ENCODE data around the gene NUAK2.
A peak's percentile ranks its signal among the peaks of the same experiment; 100 is the strongest.
"Not testable (repeated sequence)": the region's sequence is repeated elsewhere in the genome, so short reads cannot be mapped to it uniquely, and the experiment has no call there.

NUAK2 gene

DNA sequence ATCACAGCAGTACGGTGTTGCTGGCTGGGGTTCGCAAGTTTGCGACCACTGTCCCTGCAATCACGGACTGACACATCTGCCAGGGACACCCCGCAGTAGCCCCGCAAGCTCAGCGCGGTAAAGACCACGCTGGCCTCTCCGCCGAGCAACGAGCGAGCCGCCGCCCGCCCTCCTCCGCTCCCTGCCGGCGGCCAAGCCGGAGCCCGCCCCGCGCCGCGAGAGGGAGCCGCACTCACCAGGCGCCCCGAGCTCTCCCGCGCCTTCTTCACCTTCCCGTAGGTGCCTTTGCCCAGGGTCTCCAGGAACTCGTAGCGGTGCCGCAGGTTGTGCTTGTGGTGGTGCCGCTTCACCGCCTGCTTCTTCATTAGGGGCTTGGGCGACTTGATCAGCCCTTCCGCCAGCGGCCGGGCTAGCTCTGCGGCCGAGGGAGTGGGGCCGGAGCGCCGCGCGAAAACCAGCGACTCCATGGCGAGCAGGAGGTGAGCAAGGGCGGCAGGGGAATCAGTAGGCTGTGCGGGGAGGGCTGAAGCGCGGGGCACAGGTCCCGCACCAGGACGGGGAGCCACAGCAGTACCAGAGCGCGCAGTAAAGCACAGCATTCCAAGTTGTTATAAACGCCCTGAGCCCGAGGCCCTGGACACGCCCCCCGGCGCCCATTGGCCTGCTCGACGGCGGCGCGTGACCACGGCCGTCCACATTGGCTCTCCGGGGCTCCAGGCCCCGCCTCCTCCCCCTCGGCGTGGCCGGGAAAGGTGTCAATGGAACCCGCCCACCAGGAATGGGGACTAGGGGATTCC, at the start of gene NUAK2:
NUAK2 (minus strand) TSS at position 584 of the 797 bp plus-strand sequence; CDS start at position 467, 117 bp downstream.
- Mint-ChIP-seq H3K27ac (peak within 1 kb of the TSS; percentile 73), H3K4me1 (ENCODE audit: low read depth) (peaks cover 77% of the 10 kb centered on the region), H3K9me3 (no peaks in the 10 kb centered on the region), H3K36me3 (ENCODE audit: low read depth) (no peaks in the 10 kb centered on the region), H3K27me3 (no peaks in the 10 kb centered on the region), H3K4me3 (peak within 1 kb of the TSS; percentile 87)

DNA sequence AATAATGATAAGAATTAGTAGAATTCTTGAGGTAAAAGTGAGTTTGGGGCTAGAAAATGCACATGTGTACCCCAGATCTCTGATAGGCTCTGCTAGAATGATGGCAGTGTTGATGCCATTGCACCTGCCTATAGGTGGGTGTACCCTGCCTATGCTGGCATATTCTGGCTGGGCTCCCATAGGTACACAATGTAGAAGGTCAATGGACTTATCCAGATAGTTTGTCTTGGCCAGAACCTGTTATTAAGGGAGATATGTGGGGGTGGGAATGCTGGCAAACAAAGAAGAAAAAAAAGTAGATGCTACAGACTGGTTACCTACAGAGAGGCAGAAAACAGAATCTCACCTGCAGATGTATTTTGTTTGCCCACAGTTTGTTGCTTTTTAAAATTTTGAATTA, 49.2 kb upstream of the NUAK2 start:
- Mint-ChIP-seq H3K27ac (no peak overlapping the region), H3K27me3 (peaks cover 6% of the 10 kb centered on the region), H3K36me3 (ENCODE audit: low read depth) (no peaks in the 10 kb centered on the region), H3K9me3 (no peaks in the 10 kb centered on the region), H3K4me1 (ENCODE audit: low read depth) (peaks cover 11% of the 10 kb centered on the region), H3K4me3 (no peak overlapping the region)

GRCh38 chr1:205369701-205370123, 48.2 kb upstream of the NUAK2 start:
- peaks cover 6% of the 10 kb centered on the region for H3K27me3 Mint-ChIP-seq
- no peak overlapping the region for H3K4me3 Mint-ChIP-seq
- no peaks in the 10 kb centered on the region for H3K9me3 Mint-ChIP-seq
- H3K4me1 Mint-ChIP-seq (ENCODE audit: low read depth) = peaks cover 10% of the 10 kb centered on the region
- no peak overlapping the region for H3K27ac Mint-ChIP-seq
- H3K36me3 Mint-ChIP-seq (ENCODE audit: low read depth) = no peaks in the 10 kb centered on the region

- no peak overlapping the region for H3K27ac Mint-ChIP-seq
- peaks cover 4% of the 10 kb centered on the region for H3K27me3 Mint-ChIP-seq
- no peaks in the 10 kb centered on the region for H3K36me3 Mint-ChIP-seq (ENCODE audit: low read depth)
- H3K4me3 Mint-ChIP-seq = no peak overlapping the region
- H3K9me3 Mint-ChIP-seq = no peaks in the 10 kb centered on the region
- H3K4me1 Mint-ChIP-seq (ENCODE audit: low read depth) = no peaks in the 10 kb centered on the region
Measured at GRCh38 chr1:205368478-205368877, 46.9 kb upstream of the NUAK2 start.

DNA sequence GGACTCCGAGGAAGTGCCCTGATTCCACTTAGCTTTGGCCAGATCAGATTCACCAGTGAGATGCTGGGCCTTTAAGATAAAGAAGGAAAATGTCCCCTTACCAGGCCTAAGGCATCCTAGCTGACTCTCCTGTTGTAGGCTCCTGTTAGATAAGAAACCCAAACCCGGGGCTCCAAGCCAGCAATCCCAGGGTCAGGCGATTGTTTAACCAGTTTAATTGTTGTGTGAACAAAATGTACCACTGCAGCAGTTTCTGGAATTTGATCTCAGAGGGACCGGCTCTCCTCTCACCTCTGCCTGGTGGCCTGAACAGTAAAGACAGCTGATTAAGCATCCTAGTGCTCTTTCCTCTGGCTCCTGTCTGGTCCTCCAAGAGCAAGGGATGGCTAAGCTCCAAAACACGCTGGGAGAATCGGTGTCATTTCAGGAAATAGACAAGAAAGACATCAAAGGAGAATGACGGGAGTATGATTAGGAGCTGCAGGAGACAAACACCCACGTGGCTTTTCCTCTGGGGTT, 44.5 kb upstream of the NUAK2 start:
- H3K27ac Mint-ChIP-seq = no peak overlapping the region
- H3K4me1 Mint-ChIP-seq (ENCODE audit: low read depth) = no peaks in the 10 kb centered on the region
- no peak overlapping the region for H3K4me3 Mint-ChIP-seq
- H3K9me3 Mint-ChIP-seq = no peaks in the 10 kb centered on the region
- no peaks in the 10 kb centered on the region for H3K36me3 Mint-ChIP-seq (ENCODE audit: low read depth)
- H3K27me3 Mint-ChIP-seq = no peaks in the 10 kb centered on the region

DNA sequence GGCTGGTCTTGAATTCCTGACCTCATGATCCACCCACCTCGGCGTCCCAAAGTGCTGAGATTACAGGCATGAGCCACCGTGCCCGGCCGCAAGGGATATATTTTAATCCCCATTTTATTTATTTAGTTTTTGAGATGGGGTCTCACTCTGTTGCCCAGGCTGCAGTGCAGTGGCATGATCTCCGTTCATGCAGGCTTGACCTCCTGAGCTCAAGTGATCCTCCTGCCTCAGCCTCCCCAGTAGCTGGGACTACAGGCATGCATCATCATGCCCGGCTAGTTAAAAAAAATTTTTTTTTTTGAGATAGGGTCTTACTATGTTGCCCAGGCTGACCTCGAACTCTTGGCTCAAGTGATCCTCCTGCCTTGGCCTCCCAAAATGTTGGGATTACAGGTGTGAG, 43.5 kb upstream of the NUAK2 start:
- not testable (repeated sequence) for H3K4me1 Mint-ChIP-seq (ENCODE audit: low read depth); H3K36me3 Mint-ChIP-seq (ENCODE audit: low read depth); H3K9me3 Mint-ChIP-seq; H3K4me3 Mint-ChIP-seq; H3K27me3 Mint-ChIP-seq; H3K27ac Mint-ChIP-seq

- H3K36me3 Mint-ChIP-seq (ENCODE audit: low read depth) = no peaks in the 10 kb centered on the region
- no peak overlapping the region for H3K27ac Mint-ChIP-seq
- H3K4me3 Mint-ChIP-seq = no peak overlapping the region
- no peaks in the 10 kb centered on the region for H3K4me1 Mint-ChIP-seq (ENCODE audit: low read depth)
- peaks cover 21% of the 10 kb centered on the region for H3K27me3 Mint-ChIP-seq
- no peaks in the 10 kb centered on the region for H3K9me3 Mint-ChIP-seq
Measured at GRCh38 chr1:205360891-205361290, 39.3 kb upstream of the NUAK2 start.

- Mint-ChIP-seq H3K27me3 (peaks cover 21% of the 10 kb centered on the region), H3K9me3 (no peaks in the 10 kb centered on the region), H3K27ac (no peak overlapping the region), H3K36me3 (ENCODE audit: low read depth) (no peaks in the 10 kb centered on the region), H3K4me3 (no peak overlapping the region), H3K4me1 (ENCODE audit: low read depth) (no peaks in the 10 kb centered on the region)
Measured at GRCh38 chr1:205359771-205360565, 38.4 kb upstream of the NUAK2 start.

- Mint-ChIP-seq H3K27me3 (peaks cover 21% of the 10 kb centered on the region), H3K36me3 (ENCODE audit: low read depth) (no peaks in the 10 kb centered on the region), H3K4me3 (no peak overlapping the region), H3K4me1 (ENCODE audit: low read depth) (no peaks in the 10 kb centered on the region), H3K9me3 (no peaks in the 10 kb centered on the region), H3K27ac (no peak overlapping the region)
Measured at GRCh38 chr1:205358579-205358978, 37.0 kb upstream of the NUAK2 start.

- Mint-ChIP-seq H3K27me3 (peaks cover 21% of the 10 kb centered on the region), H3K4me3 (no peak overlapping the region), H3K9me3 (no peaks in the 10 kb centered on the region), H3K27ac (no peak overlapping the region), H3K36me3 (ENCODE audit: low read depth) (no peaks in the 10 kb centered on the region), H3K4me1 (ENCODE audit: low read depth) (no peaks in the 10 kb centered on the region)
Measured at GRCh38 chr1:205357567-205357966, 36.0 kb upstream of the NUAK2 start.

DNA sequence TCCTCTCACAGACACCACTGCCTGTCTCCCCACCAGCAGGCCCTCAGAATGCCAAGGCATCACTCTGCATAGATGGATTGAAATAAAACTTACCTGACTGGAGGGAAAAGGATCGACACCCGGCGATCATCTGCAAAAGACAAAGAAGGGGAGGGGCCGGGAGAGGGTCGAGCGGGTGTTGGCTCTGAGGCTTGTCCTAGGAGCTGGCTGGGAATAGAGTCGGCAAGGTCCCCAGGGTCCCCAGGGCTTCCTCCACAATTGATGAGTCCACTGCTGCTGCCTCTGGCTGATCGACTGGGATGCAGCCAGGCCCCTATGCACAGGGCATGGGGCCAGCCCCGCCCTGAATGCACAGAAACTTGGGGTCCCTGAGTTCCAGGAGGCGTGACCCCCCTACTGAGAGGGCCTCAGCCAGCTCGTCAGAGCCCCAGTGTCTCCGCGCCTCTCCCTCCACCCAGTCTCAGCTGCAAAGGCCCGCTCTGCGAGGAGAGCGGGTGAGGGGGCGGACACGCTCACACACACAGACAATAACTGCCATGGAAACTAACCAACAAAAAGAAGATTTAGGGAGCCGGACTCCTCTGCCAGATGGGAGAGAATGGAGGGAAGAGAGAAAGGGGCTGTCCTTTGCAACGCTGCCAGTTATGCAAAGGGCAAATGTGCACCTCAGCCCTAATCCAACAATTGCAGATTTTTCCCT, 35.0 kb upstream of the NUAK2 start, which contains the start of gene KLHDC8A:
KLHDC8A (minus strand) TSS at position 483 of the 700 bp plus-strand sequence. CDS start 13,318 bp downstream, outside the sequence.
- no peak within 1 kb of the TSS for H3K4me3 Mint-ChIP-seq
- no peaks in the 10 kb centered on the region for H3K4me1 Mint-ChIP-seq (ENCODE audit: low read depth)
- H3K27me3 Mint-ChIP-seq = peaks cover 21% of the 10 kb centered on the region
- no peak within 1 kb of the TSS for H3K27ac Mint-ChIP-seq
- H3K36me3 Mint-ChIP-seq (ENCODE audit: low read depth) = no peaks in the 10 kb centered on the region
- no peaks in the 10 kb centered on the region for H3K9me3 Mint-ChIP-seq

GRCh38 chr1:205355075-205355453, 33.5 kb upstream of the NUAK2 start:
- H3K9me3 Mint-ChIP-seq = no peaks in the 10 kb centered on the region
- no peak overlapping the region for H3K4me3 Mint-ChIP-seq
- H3K36me3 Mint-ChIP-seq (ENCODE audit: low read depth) = no peaks in the 10 kb centered on the region
- H3K4me1 Mint-ChIP-seq (ENCODE audit: low read depth) = no peaks in the 10 kb centered on the region
- peaks cover 21% of the 10 kb centered on the region for H3K27me3 Mint-ChIP-seq
- H3K27ac Mint-ChIP-seq = no peak overlapping the region

DNA sequence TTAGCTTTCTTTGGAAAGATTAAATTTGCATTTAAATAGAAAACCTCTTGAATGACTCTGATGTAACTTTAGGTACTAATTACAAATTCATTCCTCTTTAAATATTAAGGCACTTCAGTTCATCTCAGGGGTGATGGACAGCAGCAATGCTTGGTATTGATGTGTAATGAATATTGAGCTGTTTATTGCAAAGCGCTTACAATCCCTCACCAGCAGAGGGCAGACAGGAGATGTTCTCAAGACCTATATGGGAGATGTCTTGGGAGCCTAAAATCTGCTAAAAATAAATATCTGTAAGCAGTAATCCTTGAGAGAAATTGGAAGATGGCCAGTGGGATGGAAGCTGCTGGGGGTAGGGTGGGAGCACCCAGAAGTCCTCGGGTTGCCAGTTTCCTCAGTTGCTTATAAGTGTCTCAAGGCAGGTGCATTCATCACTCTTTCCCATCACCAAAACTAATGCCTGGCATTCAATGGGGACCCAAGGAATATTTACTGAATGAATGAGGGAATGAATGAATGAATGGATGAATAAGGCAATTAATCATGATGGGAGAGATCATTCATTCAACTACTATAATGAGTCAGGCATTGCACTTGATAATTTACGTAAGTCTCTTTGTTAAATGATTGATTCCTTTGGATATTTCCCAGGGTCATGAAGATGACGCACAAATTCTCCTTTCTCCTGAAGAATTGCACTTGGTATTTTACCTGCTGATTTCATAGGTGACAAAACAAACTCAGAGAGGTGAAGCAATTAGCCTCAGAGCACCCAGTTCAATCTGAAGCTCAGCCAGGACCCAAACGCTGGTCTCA, 32.9 kb upstream of the NUAK2 start:
- Mint-ChIP-seq H3K9me3 (no peaks in the 10 kb centered on the region), H3K4me1 (ENCODE audit: low read depth) (no peaks in the 10 kb centered on the region), H3K27me3 (peaks cover 18% of the 10 kb centered on the region), H3K4me3 (no peak overlapping the region), H3K27ac (no peak overlapping the region), H3K36me3 (ENCODE audit: low read depth) (no peaks in the 10 kb centered on the region)

DNA sequence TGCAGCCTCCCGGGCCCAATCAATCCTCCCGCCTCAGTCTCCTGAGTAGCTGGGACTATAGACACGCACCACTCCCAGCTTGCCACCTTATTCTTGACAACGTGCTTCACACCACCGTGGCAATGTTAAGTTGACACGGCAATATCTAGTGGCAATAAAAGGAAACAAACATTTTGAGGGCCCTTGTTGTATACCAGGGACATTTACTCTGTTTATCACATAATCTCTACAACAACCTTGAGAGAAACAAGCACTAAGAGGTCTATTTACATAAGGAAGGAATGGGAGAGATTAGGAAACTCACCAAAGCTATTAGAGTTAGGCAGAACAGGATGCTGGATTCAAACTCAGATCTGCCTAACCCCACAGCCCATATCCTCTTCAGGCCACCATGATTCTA, 32.1 kb upstream of the NUAK2 start:
- H3K4me3 Mint-ChIP-seq = no peak overlapping the region
- no peaks in the 10 kb centered on the region for H3K36me3 Mint-ChIP-seq (ENCODE audit: low read depth)
- H3K27me3 Mint-ChIP-seq = peaks cover 19% of the 10 kb centered on the region
- peaks cover 3% of the 10 kb centered on the region for H3K4me1 Mint-ChIP-seq (ENCODE audit: low read depth)
- no peaks in the 10 kb centered on the region for H3K9me3 Mint-ChIP-seq
- H3K27ac Mint-ChIP-seq = no peak overlapping the region
